GM23338 (cell line): ENCODE data around the gene EPRS1.

Source experiments
- CREB1 ChIP-seq: fragments of 250-450 bp; sonication (Bioruptor Pico); IDR thresholded peaks from 2 replicates; pipeline ENCODE4 v1.5.0; 2020; ENCODE audit warnings: low read depth, mild to moderate bottlenecking, moderate library complexity
- CTCF ChIP-seq, 2 experiments: fragments of 200-600 bp in 1 of 2; sonication (generic) in 1 of 2; conservative IDR thresholded peaks; 2 replicates each; pipeline versions ENCODE4 v1.5.1 to v1.6.1; 2016 to 2017; ENCODE audit warnings: antibody characterized with exemption in 2 of 2, low read depth in 2 of 2, mild to moderate bottlenecking in 2 of 2, moderate library complexity in 1 of 2
- EZH2 ChIP-seq: fragments of 200-600 bp; sonication (generic); IDR thresholded peaks from one replicate; pipeline ENCODE4 v1.8.0; 2017; ENCODE audit warnings: antibody characterized with exemption, mild to moderate bottlenecking, low read depth; ENCODE audit not compliant: unreplicated experiment
- EZH2phosphoT487 ChIP-seq: fragments of 200-600 bp; sonication (generic); IDR thresholded peaks from one replicate; pipeline ENCODE4 v1.8.1; 2018; ENCODE audit warnings: antibody characterized with exemption; ENCODE audit not compliant: unreplicated experiment
- POLR2AphosphoS5 ChIP-seq: IDR thresholded peaks from 2 replicates; pipeline ENCODE4 v1.6.1; 2016; ENCODE audit warnings: antibody characterized with exemption, low read depth
- REST ChIP-seq: IDR thresholded peaks from one replicate; pipeline ENCODE4 v1.6.1; 2018; ENCODE audit warnings: antibody characterized with exemption; ENCODE audit not compliant: unreplicated experiment
- ZNF114 ChIP-seq: fragments of 250-450 bp; sonication (Bioruptor Pico); IDR thresholded peaks from 2 replicates; pipeline ENCODE4 v1.5.0; 2020; ENCODE audit warnings: mild to moderate bottlenecking, moderate library complexity
- ZNF462 ChIP-seq: fragments of 250-450 bp; sonication (Bioruptor Pico); IDR thresholded peaks from 2 replicates; pipeline ENCODE4 v1.5.0; 2020; ENCODE audit warnings: mild to moderate bottlenecking, moderate library complexity

- no peak for TF ChIP-seq POLR2AphosphoS5
- TF ChIP-seq EZH2, result no peak
- TF ChIP-seq CTCF (conservative IDR thresholded peaks at IDR 0.05; ENCODE audit: low read depth in 2 of 2), result no peak
- TF ChIP-seq CREB1 (CRISPR knock-in tag), result no peak
- no peak for TF ChIP-seq EZH2phosphoT487
- TF ChIP-seq ZNF114 (CRISPR knock-in tag), result no peak
- no peak for TF ChIP-seq REST
- no peak for TF ChIP-seq ZNF462 (CRISPR knock-in tag)
Observed at GRCh38 chr1:220028346-220028895, 17.9 kb downstream of the EPRS1 start.
